CD14-positive monocyte (primary cell): ENCODE data around the gene PFN4. TPM values are rescaled to one million over a fixed set of nuclear protein-coding genes. Genes with fewer than 3 reads are reported as not detected.

Experiments
- DNase-seq, 3 donors: peaks; one replicate each; pipeline ENCODE4 v3.0.0-alpha.2; 2011 to 2022
- H2AFZ ChIP-seq: 2 replicates; pipeline ENCODE4 v1.6.0; 2012; ENCODE audit warnings: mild to moderate bottlenecking, low read depth, low read length, inconsistent platforms; ENCODE audit not compliant: insufficient read depth, poor library complexity, severe bottlenecking
- H3K27ac ChIP-seq, 2 donors: 1 replicate in 1 of 2; 2 replicates in 1 of 2; pipeline ENCODE4 v1.5.1; 2012 to 2013; ENCODE audit warnings: low read length in 2 of 2, control low read depth in 1 of 2, inconsistent platforms in 1 of 2, low read depth in 1 of 2, mild to moderate bottlenecking in 1 of 2
- H3K27me3 ChIP-seq, 2 donors: one replicate each; pipeline versions ENCODE4 v1.6.0 to v1.6.1; 2011 to 2013; ENCODE audit warnings: low read length in 2 of 2; ENCODE audit not compliant: control insufficient read depth in 2 of 2, insufficient read depth in 2 of 2
- H3K36me3 ChIP-seq, 2 donors: replicated peaks in 1 of 2; 1 replicate in 1 of 2; 2 replicates in 1 of 2; pipeline versions ENCODE4 v1.5.1 to v1.6.1; 2012 to 2013; ENCODE audit warnings: low read length in 2 of 2, control low read depth in 1 of 2, inconsistent platforms in 1 of 2, mild to moderate bottlenecking in 1 of 2; ENCODE audit not compliant: insufficient read depth in 2 of 2, control insufficient read depth in 1 of 2
- H3K4me1 ChIP-seq, 2 donors: 1 replicate in 1 of 2; 2 replicates in 1 of 2; pipeline versions ENCODE4 v1.5.1 to v1.6.1; 2012 to 2013; ENCODE audit warnings: low read length in 2 of 2, control low read depth in 1 of 2, inconsistent platforms in 1 of 2, mild to moderate bottlenecking in 1 of 2, moderate library complexity in 1 of 2; ENCODE audit not compliant: insufficient read depth in 2 of 2, control insufficient read depth in 1 of 2
- H3K4me2 ChIP-seq: replicated peaks from 2 replicates; pipeline ENCODE3; 2012; ENCODE audit warnings: low read length, moderate library complexity, mild to moderate bottlenecking; ENCODE audit not compliant: poor library complexity, severe bottlenecking; ENCODE audit errors: extremely low read depth
- H3K4me3 ChIP-seq, 3 experiments: fragments of 200-600 bp in 1 of 3; sonication (generic) in 1 of 3; replicated peaks in 1 of 3; 1 replicate in 2 of 3; 2 replicates in 1 of 3; pipeline ENCODE4 v1.5.1; 2011 to 2013; ENCODE audit warnings: low read length in 3 of 3, mild to moderate bottlenecking in 3 of 3, control low read depth in 2 of 3, low read depth in 2 of 3, inconsistent platforms in 1 of 3, moderate library complexity in 1 of 3
- H3K79me2 ChIP-seq: 2 replicates; pipeline ENCODE4 v1.6.0; 2012; ENCODE audit warnings: mild to moderate bottlenecking, control low read depth, inconsistent platforms, low read length, moderate library complexity; ENCODE audit not compliant: insufficient read depth
- H3K9ac ChIP-seq: 2 replicates; pipeline ENCODE4 v1.6.0; 2017; ENCODE audit warnings: low read length, mild to moderate bottlenecking; ENCODE audit not compliant: insufficient read depth, poor library complexity, severe bottlenecking
- H3K9me3 ChIP-seq, 2 donors: replicated peaks in 1 of 2; 1 replicate in 1 of 2; 2 replicates in 1 of 2; pipeline versions ENCODE4 v1.5.1 to v1.6.1; 2012 to 2013; ENCODE audit warnings: low read length in 2 of 2, control low read depth in 1 of 2; ENCODE audit not compliant: control insufficient read depth in 1 of 2, insufficient read depth in 1 of 2
- H4K20me1 ChIP-seq: 2 replicates; pipeline ENCODE4 v1.6.0; 2012; ENCODE audit warnings: mild to moderate bottlenecking, low read length, control low read depth, moderate library complexity; ENCODE audit not compliant: insufficient read depth
- H3K27ac Mint-ChIP-seq, 7 donors: one replicate each; pipeline ENCODE4 v1.8.0; 2020; ENCODE audit warnings: mild to moderate bottlenecking in 7 of 7, mixed read lengths in 7 of 7, moderate library complexity in 6 of 7, inconsistent platforms in 2 of 7
- H3K27me3 Mint-ChIP-seq, 3 donors: one replicate each; pipeline ENCODE4 v1.8.0; 2021 to 2022; ENCODE audit warnings: low read depth in 3 of 3, mild to moderate bottlenecking in 3 of 3, mixed read lengths in 3 of 3, moderate library complexity in 3 of 3, inconsistent platforms in 1 of 3
- H3K36me3 Mint-ChIP-seq, 2 donors: one replicate each; pipeline ENCODE4 v1.8.0; 2020; ENCODE audit warnings: mixed read lengths in 2 of 2, inconsistent platforms in 1 of 2, mild to moderate bottlenecking in 1 of 2
- H3K4me1 Mint-ChIP-seq: one replicate; pipeline ENCODE4 v1.8.0; 2020; ENCODE audit warnings: mild to moderate bottlenecking, mixed read lengths
- H3K4me3 Mint-ChIP-seq, 2 donors: one replicate each; pipeline ENCODE4 v1.8.0; 2020; ENCODE audit warnings: mild to moderate bottlenecking in 2 of 2, mixed read lengths in 2 of 2, moderate library complexity in 1 of 2
- H3K9me3 Mint-ChIP-seq, 7 donors: one replicate each; pipeline ENCODE4 v1.8.0; 2020 to 2022; ENCODE audit warnings: mixed read lengths in 7 of 7, mild to moderate bottlenecking in 6 of 7, moderate library complexity in 6 of 7, inconsistent platforms in 2 of 7
- CTCF ChIP-seq: fragments of 200-600 bp; IDR thresholded peaks from one replicate; pipeline ENCODE4 v1.8.0; 2022; ENCODE audit warnings: antibody characterized with exemption, mild to moderate bottlenecking
- WGBS: methylation state at CpG from one replicate; pipeline ENCODE4 v1.1.5; 2013; ENCODE audit warnings: missing lambda C conversion rate; ENCODE audit not compliant: insufficient coverage; 5-methylcytosine and 5-hydroxymethylcytosine counted together
- intact Hi-C, 2 donors: fragments of 100-400 bp; cut with micrococcal nuclease; formaldehyde crosslinking; loops; one replicate each; pipeline versions ENCODE4 v1.15.0 to v1.15.1; 2023
- polyA plus RNA-seq, 3 donors: library from polyadenylated mRNA; depleted of rRNA in 1 of 3; unstranded in 2 of 3; stranded (reverse) in 1 of 3; fragments of 300-500 nt in 2 of 3; fragments of >200 nt in 1 of 3; fragmentation: Illumina TruSeq in 2 of 3; gene quantifications; 1 replicate in 2 of 3; 2 replicates in 1 of 3; pipeline ENCODE4 v1.2.3, GENCODE V29; 2012 to 2021

Gene PFN4
- polyA plus RNA-seq, 3 donors: not detected

GRCh38 chr2:24077879-24078278, 45.3 kb downstream of the PFN4 start:
- no peaks in the 10 kb centered on the region for H3K9me3 ChIP-seq
- Mint-ChIP-seq H3K4me3 (peak overlapping the region; percentile 95 to 100), H3K9me3 (peaks cover 0 to 3% (median 0%) of the 10 kb centered on the region in 7 donors), H3K27ac (peak overlapping the region in 6 of 7 donors; percentile 94 to 99 (median 98)), H3K36me3 (peaks cover 18 to 32% of the 10 kb centered on the region in 2 donors), H3K4me1 (peaks cover 44% of the 10 kb centered on the region), H3K27me3 (no peaks in the 10 kb centered on the region)
- H3K27me3 ChIP-seq: no peaks in the 10 kb centered on the region
- H3K79me2 ChIP-seq: peaks cover 76% of the 10 kb centered on the region
- peaks cover 41 to 57% of the 10 kb centered on the region in 2 donors for H3K4me1 ChIP-seq
- H3K9ac ChIP-seq: peak overlapping the region; percentile 84
- H2AFZ ChIP-seq: peak overlapping the region; percentile 91
- peak overlapping the region; percentile 56 to 94 (median 86) for H3K4me3 ChIP-seq
- H3K27ac ChIP-seq: peak overlapping the region; percentile 67 to 89
- peak overlapping the region; percentile 95 for H3K4me2 ChIP-seq
- no peak for TF ChIP-seq CTCF
- no CpG with 5 or more reads among the region's 2 CpGs for WGBS
- H4K20me1 ChIP-seq: no peaks in the 10 kb centered on the region
- H3K36me3 ChIP-seq: peaks cover 12 to 40% of the 10 kb centered on the region in 2 donors
- no peak for DNase-seq
- intact Hi-C loops: no loop called here

GRCh38 chr2:24077535-24077877, 45.6 kb downstream of the PFN4 start:
- TF ChIP-seq CTCF: no peak
- WGBS: 5% methylated on average over 3 of the region's 9 CpGs
- no peaks in the 10 kb centered on the region for H4K20me1 ChIP-seq
- Mint-ChIP-seq H3K4me3 (peak overlapping the region; percentile 95 to 100), H3K27me3 (no peaks in the 10 kb centered on the region), H3K36me3 (peaks cover 20 to 31% of the 10 kb centered on the region in 2 donors), H3K9me3 (peaks cover 0 to 3% (median 0%) of the 10 kb centered on the region in 7 donors), H3K27ac (peak overlapping the region; percentile 94 to 99 (median 98)), H3K4me1 (peaks cover 40% of the 10 kb centered on the region)
- peaks cover 38 to 53% of the 10 kb centered on the region in 2 donors for H3K4me1 ChIP-seq
- H3K27me3 ChIP-seq: no peaks in the 10 kb centered on the region
- H3K4me2 ChIP-seq: peak overlapping the region; percentile 95
- peak overlapping the region; percentile 91 for H2AFZ ChIP-seq
- intact Hi-C loops: no loop called here
- H3K27ac ChIP-seq: peak overlapping the region; percentile 67 to 89
- no peak for DNase-seq
- H3K9me3 ChIP-seq: no peaks in the 10 kb centered on the region
- peak overlapping the region; percentile 56 to 94 (median 86) for H3K4me3 ChIP-seq
- peak overlapping the region; percentile 84 for H3K9ac ChIP-seq
- peaks cover 76% of the 10 kb centered on the region for H3K79me2 ChIP-seq
- H3K36me3 ChIP-seq: peaks cover 13 to 40% of the 10 kb centered on the region in 2 donors
